ENCODE data around the gene KNDC1.

The KNDC1 gene

DNA sequence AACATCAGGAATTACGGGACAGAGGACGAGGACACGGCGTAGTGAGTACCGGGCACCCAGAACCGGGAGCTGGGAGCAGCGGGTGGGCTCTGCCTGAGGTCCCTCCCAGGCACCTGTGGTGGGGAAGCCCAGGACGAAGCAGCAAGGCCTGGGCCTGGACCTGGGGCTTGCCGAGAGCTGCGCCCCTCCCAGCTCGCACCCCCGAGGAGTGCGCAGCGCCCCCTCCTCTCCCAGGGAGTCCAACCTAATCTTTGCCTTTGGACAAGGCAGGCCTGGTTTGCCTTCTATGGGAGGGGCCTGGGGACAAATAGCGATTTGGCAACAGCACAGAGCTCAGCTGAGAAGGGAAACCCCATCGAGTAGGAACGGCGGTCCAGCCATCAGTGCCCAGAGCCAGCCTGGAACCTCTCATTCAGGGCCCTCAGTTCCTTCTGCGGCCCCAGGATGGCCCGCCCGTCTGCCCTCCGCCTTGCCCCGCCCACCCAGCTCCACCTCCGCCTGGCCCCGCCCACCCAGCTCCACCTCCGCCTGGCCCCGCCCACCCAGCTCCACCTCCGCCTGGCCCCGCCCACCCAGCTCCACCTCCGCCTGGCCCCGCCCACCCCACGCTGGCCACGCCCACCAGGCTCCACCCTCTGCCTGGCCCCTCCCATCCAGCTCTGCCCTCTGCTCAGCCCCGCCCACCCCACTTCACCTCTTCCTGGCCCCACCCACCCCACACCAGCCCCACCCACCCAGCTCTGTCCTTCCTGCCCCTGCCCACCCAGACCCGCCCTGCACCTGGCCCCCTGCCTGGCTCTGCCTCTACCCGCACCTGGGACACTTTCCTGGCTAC is 32.5 kb upstream of the KNDC1 start:
- no peaks in the 10 kb centered on the region for H3K36me3 ChIP-seq (ENCODE audit: insufficient read depth, low read length)
- H3K9me3 ChIP-seq (ENCODE audit: insufficient read depth, low read depth, low read length): no peaks in the 10 kb centered on the region
- H3K9ac ChIP-seq (ENCODE audit: low read depth, low read length): no peak overlapping the region
- no peak overlapping the region for H3K27ac ChIP-seq (ENCODE audit: low read depth, low read length)
- WGBS: 74% methylated on average over 32 of the region's 36 CpGs
- peaks cover 5% of the 10 kb centered on the region; the same call in 1 of the 2 replicates for H3K27me3 ChIP-seq (ENCODE audit: insufficient read depth, low read length)
- no peak overlapping the region for H3K4me3 ChIP-seq (ENCODE audit: low read length)
- H3K4me1 ChIP-seq (ENCODE audit: insufficient read depth, low read length): no peaks in the 10 kb centered on the region

- Histone ChIP-seq H3K36me3 (ENCODE audit: insufficient read depth, low read length) (no peaks in the 10 kb centered on the region), H3K27ac (ENCODE audit: low read depth, low read length) (no peak overlapping the region), H3K9me3 (ENCODE audit: insufficient read depth, low read depth, low read length) (no peaks in the 10 kb centered on the region), H3K4me3 (ENCODE audit: low read length) (no peak overlapping the region), H3K4me1 (ENCODE audit: insufficient read depth, low read length) (no peaks in the 10 kb centered on the region), H3K9ac (ENCODE audit: low read depth, low read length) (no peak overlapping the region), H3K27me3 (ENCODE audit: insufficient read depth, low read length) (peaks cover 5% of the 10 kb centered on the region; the same call in 1 of the 2 replicates)
- 96% methylated on average over 83 of the region's 83 CpGs for WGBS
Observed at GRCh38 chr10:133128126-133129070, 31.6 kb upstream of the KNDC1 start.

- Histone ChIP-seq H3K27me3 (ENCODE audit: insufficient read depth, low read length) (peaks cover 3% of the 10 kb centered on the region; the same call in 1 of the 2 replicates), H3K27ac (ENCODE audit: low read depth, low read length) (no peak overlapping the region), H3K36me3 (ENCODE audit: insufficient read depth, low read length) (no peaks in the 10 kb centered on the region), H3K4me3 (ENCODE audit: low read length) (no peak overlapping the region), H3K4me1 (ENCODE audit: insufficient read depth, low read length) (no peaks in the 10 kb centered on the region), H3K9me3 (ENCODE audit: insufficient read depth, low read depth, low read length) (no peaks in the 10 kb centered on the region), H3K9ac (ENCODE audit: low read depth, low read length) (no peak overlapping the region)
- 90% methylated on average over 39 of the region's 39 CpGs for WGBS
Observed at GRCh38 chr10:133129071-133129858, 30.8 kb upstream of the KNDC1 start.

GRCh38 chr10:133129859-133130495 is 30.0 kb upstream of the KNDC1 start:
- no peak overlapping the region for H3K27ac ChIP-seq (ENCODE audit: low read depth, low read length)
- H3K36me3 ChIP-seq (ENCODE audit: insufficient read depth, low read length): no peaks in the 10 kb centered on the region
- H3K4me1 ChIP-seq (ENCODE audit: insufficient read depth, low read length): no peaks in the 10 kb centered on the region
- H3K27me3 ChIP-seq (ENCODE audit: insufficient read depth, low read length): no peaks in the 10 kb centered on the region
- H3K4me3 ChIP-seq (ENCODE audit: low read length): no peak overlapping the region
- H3K9ac ChIP-seq (ENCODE audit: low read depth, low read length): no peak overlapping the region
- 88% methylated on average over 20 of the region's 20 CpGs for WGBS
- H3K9me3 ChIP-seq (ENCODE audit: insufficient read depth, low read depth, low read length): no peaks in the 10 kb centered on the region

DNA sequence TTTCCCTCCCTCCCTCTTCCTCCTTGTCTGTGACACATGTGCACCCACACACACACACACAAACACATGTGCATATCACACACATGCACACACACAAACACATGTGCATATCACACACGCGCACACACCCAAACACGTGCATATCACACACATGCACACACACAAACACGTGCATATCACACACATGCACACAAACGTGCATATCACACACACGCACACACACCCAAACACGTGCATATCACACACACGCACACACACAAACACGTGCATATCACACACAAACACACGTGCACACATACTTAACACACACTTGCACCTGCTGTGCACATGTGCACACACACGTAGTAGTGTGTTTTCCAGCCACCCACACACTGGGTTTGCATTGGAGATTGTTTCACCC is 29.4 kb upstream of the KNDC1 start:
- Histone ChIP-seq H3K9me3 (ENCODE audit: insufficient read depth, low read depth, low read length) (no peaks in the 10 kb centered on the region), H3K4me3 (ENCODE audit: low read length) (no peak overlapping the region), H3K27me3 (ENCODE audit: insufficient read depth, low read length) (no peaks in the 10 kb centered on the region), H3K36me3 (ENCODE audit: insufficient read depth, low read length) (no peaks in the 10 kb centered on the region), H3K4me1 (ENCODE audit: insufficient read depth, low read length) (no peaks in the 10 kb centered on the region), H3K27ac (ENCODE audit: low read depth, low read length) (no peak overlapping the region), H3K9ac (ENCODE audit: low read depth, low read length) (no peak overlapping the region)
- 87% methylated on average over 11 of the region's 11 CpGs for WGBS

GRCh38 chr10:133131053-133131452 is 29.0 kb upstream of the KNDC1 start:
- 88% methylated on average over 18 of the region's 18 CpGs for WGBS
- Histone ChIP-seq H3K27me3 (ENCODE audit: insufficient read depth, low read length) (no peaks in the 10 kb centered on the region), H3K9ac (ENCODE audit: low read depth, low read length) (no peak overlapping the region), H3K4me3 (ENCODE audit: low read length) (no peak overlapping the region), H3K36me3 (ENCODE audit: insufficient read depth, low read length) (no peaks in the 10 kb centered on the region), H3K9me3 (ENCODE audit: insufficient read depth, low read depth, low read length) (no peaks in the 10 kb centered on the region), H3K4me1 (ENCODE audit: insufficient read depth, low read length) (no peaks in the 10 kb centered on the region), H3K27ac (ENCODE audit: low read depth, low read length) (no peak overlapping the region)

DNA sequence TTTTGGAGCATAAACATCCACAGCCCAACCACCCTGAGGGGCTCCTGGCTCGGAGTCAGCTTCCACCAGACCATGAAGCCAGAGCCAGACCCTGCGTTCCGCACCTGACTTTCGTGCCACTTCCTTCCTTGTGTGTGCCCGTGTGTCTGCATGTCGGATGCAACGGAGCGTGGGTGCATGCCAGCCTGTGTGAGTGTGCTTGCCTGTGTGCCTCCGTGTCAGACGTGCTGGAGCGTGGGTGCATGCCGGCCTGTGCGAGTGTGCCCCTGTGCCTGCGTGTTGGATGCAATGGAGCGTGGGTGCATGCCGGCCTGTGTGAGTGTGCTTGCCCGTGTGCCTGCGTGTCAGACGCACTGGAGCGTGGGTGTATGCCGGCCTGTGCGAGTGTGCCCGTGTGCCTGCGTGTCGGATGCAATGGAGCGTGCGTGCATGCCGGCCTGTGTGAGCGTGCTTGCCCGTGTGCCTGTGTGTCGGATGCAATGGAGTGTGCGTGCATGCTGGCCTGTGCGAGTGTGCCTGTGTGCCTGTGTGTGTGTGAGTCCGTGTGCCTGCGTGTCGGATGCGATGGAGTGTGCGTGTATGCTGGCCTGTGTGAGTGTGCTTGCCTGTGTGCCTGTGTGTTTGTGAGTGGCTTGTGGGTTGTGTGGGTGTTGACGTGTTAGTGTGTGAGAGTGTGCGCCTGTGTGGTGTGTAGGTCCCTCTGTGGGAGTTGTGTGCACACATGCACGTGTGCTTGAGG is 28.1 kb upstream of the KNDC1 start:
- no peaks in the 10 kb centered on the region for H3K9me3 ChIP-seq (ENCODE audit: insufficient read depth, low read depth, low read length)
- H3K27ac ChIP-seq (ENCODE audit: low read depth, low read length): no peak overlapping the region
- 92% methylated on average over 41 of the region's 41 CpGs for WGBS
- H3K4me3 ChIP-seq (ENCODE audit: low read length): no peak overlapping the region
- H3K36me3 ChIP-seq (ENCODE audit: insufficient read depth, low read length): no peaks in the 10 kb centered on the region
- no peaks in the 10 kb centered on the region for H3K27me3 ChIP-seq (ENCODE audit: insufficient read depth, low read length)
- H3K9ac ChIP-seq (ENCODE audit: low read depth, low read length): no peak overlapping the region
- H3K4me1 ChIP-seq (ENCODE audit: insufficient read depth, low read length): no peaks in the 10 kb centered on the region

DNA sequence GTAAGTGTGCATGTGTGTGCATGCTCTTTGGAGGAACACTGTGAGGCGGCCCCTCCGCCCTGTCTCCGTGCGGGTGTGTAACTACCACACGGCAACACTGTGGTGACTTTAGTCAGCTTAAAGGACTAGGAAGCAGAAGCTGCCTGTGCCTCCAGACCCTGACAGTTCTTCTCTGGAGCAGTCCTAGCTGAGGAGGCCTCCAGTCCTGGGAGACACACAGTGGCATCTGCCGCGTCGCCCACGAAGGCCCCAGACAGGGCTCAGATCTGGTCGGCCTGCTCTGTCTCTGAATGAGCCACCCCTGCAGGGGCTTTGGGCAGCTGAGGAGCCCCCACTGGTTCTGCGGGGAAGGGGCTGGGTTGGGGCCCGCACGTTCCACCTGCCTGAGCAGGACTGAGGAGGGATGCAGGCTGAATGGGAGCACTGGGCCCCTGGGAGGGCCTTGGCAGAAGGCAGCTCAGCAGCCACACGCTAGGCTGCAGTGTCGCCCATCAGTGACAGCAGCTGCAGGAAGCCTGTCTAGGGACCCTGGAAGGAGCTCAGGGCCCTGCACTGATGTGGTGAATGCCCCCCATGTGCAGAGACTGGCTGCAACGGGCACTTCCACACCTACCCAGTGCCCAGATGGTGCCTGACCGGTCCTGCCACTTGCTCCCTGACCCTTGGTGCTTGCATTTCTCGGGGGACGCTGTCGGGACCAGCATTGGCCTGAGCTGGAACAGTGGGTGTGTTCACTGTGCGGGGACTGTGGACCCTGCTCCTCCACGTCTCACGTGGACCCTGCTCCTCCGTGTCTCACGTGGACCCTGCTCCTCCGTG is 27.3 kb upstream of the KNDC1 start:
- H3K27me3 ChIP-seq (ENCODE audit: insufficient read depth, low read length): no peaks in the 10 kb centered on the region
- H3K4me3 ChIP-seq (ENCODE audit: low read length): no peak overlapping the region
- WGBS: 93% methylated on average over 26 of the region's 26 CpGs
- H3K36me3 ChIP-seq (ENCODE audit: insufficient read depth, low read length): no peaks in the 10 kb centered on the region
- H3K9me3 ChIP-seq (ENCODE audit: insufficient read depth, low read depth, low read length): no peaks in the 10 kb centered on the region
- H3K4me1 ChIP-seq (ENCODE audit: insufficient read depth, low read length): no peaks in the 10 kb centered on the region
- no peak overlapping the region for H3K9ac ChIP-seq (ENCODE audit: low read depth, low read length)
- no peak overlapping the region for H3K27ac ChIP-seq (ENCODE audit: low read depth, low read length)

GRCh38 chr10:133133471-133134231 is 26.4 kb upstream of the KNDC1 start:
- no peaks in the 10 kb centered on the region for H3K27me3 ChIP-seq (ENCODE audit: insufficient read depth, low read length)
- no peaks in the 10 kb centered on the region for H3K9me3 ChIP-seq (ENCODE audit: insufficient read depth, low read depth, low read length)
- H3K9ac ChIP-seq (ENCODE audit: low read depth, low read length): no peak overlapping the region
- no peaks in the 10 kb centered on the region for H3K36me3 ChIP-seq (ENCODE audit: insufficient read depth, low read length)
- no peaks in the 10 kb centered on the region for H3K4me1 ChIP-seq (ENCODE audit: insufficient read depth, low read length)
- WGBS: 91% methylated on average over 20 of the region's 20 CpGs
- H3K4me3 ChIP-seq (ENCODE audit: low read length): no peak overlapping the region
- no peak overlapping the region for H3K27ac ChIP-seq (ENCODE audit: low read depth, low read length)

Measured in HUES64 (cell line).